IPS-15b (cell line): Measurements from ENCODE around the gene COL5A2.

Experiments
- H3K27me3 ChIP-seq: one replicate; pipeline ENCODE4 v1.6.1; 2013; ENCODE audit warnings: low read length; ENCODE audit not compliant: control insufficient read depth, insufficient read depth
- H3K36me3 ChIP-seq: one replicate; pipeline ENCODE4 v1.6.1; 2013; ENCODE audit warnings: low read length; ENCODE audit not compliant: control insufficient read depth, insufficient read depth
- H3K4me1 ChIP-seq: one replicate; pipeline ENCODE4 v1.6.1; 2013; ENCODE audit warnings: mild to moderate bottlenecking, low read length; ENCODE audit not compliant: control insufficient read depth, insufficient read depth
- H3K4me3 ChIP-seq: one replicate; pipeline ENCODE4 v1.5.1; 2013; ENCODE audit warnings: low read depth, low read length
- H3K9ac ChIP-seq: one replicate; pipeline ENCODE4 v1.6.1; 2013; ENCODE audit warnings: low read depth, mild to moderate bottlenecking, low read length
- H3K9me3 ChIP-seq: one replicate; pipeline ENCODE4 v1.6.1; 2013; ENCODE audit warnings: mild to moderate bottlenecking, low read length; ENCODE audit not compliant: control insufficient read depth, insufficient read depth

The COL5A2 gene

GRCh38 chr2:189116087-189116486 lies 63.5 kb downstream of the COL5A2 start:
- H3K27me3 ChIP-seq = no peaks in the 10 kb centered on the region
- H3K9me3 ChIP-seq = no peaks in the 10 kb centered on the region
- no peak overlapping the region for H3K9ac ChIP-seq
- H3K36me3 ChIP-seq = no peaks in the 10 kb centered on the region
- H3K4me3 ChIP-seq = no peak overlapping the region
- H3K4me1 ChIP-seq = no peaks in the 10 kb centered on the region

GRCh38 chr2:189115126-189115525 lies 64.4 kb downstream of the COL5A2 start:
- Histone ChIP-seq H3K9me3 (no peaks in the 10 kb centered on the region), H3K27me3 (no peaks in the 10 kb centered on the region), H3K4me3 (no peak overlapping the region), H3K36me3 (no peaks in the 10 kb centered on the region), H3K4me1 (no peaks in the 10 kb centered on the region), H3K9ac (no peak overlapping the region)

GRCh38 chr2:189113963-189114362 lies 65.6 kb downstream of the COL5A2 start:
- Histone ChIP-seq H3K4me1 (no peaks in the 10 kb centered on the region), H3K27me3 (no peaks in the 10 kb centered on the region), H3K9me3 (no peaks in the 10 kb centered on the region), H3K9ac (peak overlapping the region; percentile 42), H3K4me3 (no peak overlapping the region), H3K36me3 (no peaks in the 10 kb centered on the region)

GRCh38 chr2:189111063-189111715 lies 68.4 kb downstream of the COL5A2 start:
- Histone ChIP-seq H3K4me1 (no peaks in the 10 kb centered on the region), H3K27me3 (no peaks in the 10 kb centered on the region), H3K36me3 (no peaks in the 10 kb centered on the region), H3K9ac (no peak overlapping the region), H3K4me3 (no peak overlapping the region), H3K9me3 (no peaks in the 10 kb centered on the region)

- no peak overlapping the region for H3K4me3 ChIP-seq
- H3K27me3 ChIP-seq = no peaks in the 10 kb centered on the region
- H3K36me3 ChIP-seq = no peaks in the 10 kb centered on the region
- H3K4me1 ChIP-seq = no peaks in the 10 kb centered on the region
- no peak overlapping the region for H3K9ac ChIP-seq
- H3K9me3 ChIP-seq = no peaks in the 10 kb centered on the region
Measured at GRCh38 chr2:189109921-189110397, 69.6 kb downstream of the COL5A2 start.

- H3K4me1 ChIP-seq = no peaks in the 10 kb centered on the region
- no peaks in the 10 kb centered on the region for H3K9me3 ChIP-seq
- no peak overlapping the region for H3K9ac ChIP-seq
- no peak overlapping the region for H3K4me3 ChIP-seq
- H3K27me3 ChIP-seq = no peaks in the 10 kb centered on the region
- no peaks in the 10 kb centered on the region for H3K36me3 ChIP-seq
Measured at GRCh38 chr2:189104934-189105333, 74.6 kb downstream of the COL5A2 start.

- no peak overlapping the region for H3K9ac ChIP-seq
- H3K4me3 ChIP-seq = no peak overlapping the region
- H3K9me3 ChIP-seq = no peaks in the 10 kb centered on the region
- no peaks in the 10 kb centered on the region for H3K4me1 ChIP-seq
- H3K27me3 ChIP-seq = no peaks in the 10 kb centered on the region
- no peaks in the 10 kb centered on the region for H3K36me3 ChIP-seq
Measured at GRCh38 chr2:189102735-189103134, 76.8 kb downstream of the COL5A2 start.

- no peak overlapping the region for H3K9ac ChIP-seq
- no peaks in the 10 kb centered on the region for H3K36me3 ChIP-seq
- H3K9me3 ChIP-seq = no peaks in the 10 kb centered on the region
- H3K4me3 ChIP-seq = no peak overlapping the region
- H3K27me3 ChIP-seq = no peaks in the 10 kb centered on the region
- H3K4me1 ChIP-seq = no peaks in the 10 kb centered on the region
Measured at GRCh38 chr2:189097934-189098333, 81.6 kb downstream of the COL5A2 start.

- Histone ChIP-seq H3K27me3 (no peaks in the 10 kb centered on the region), H3K9me3 (no peaks in the 10 kb centered on the region), H3K9ac (no peak overlapping the region), H3K36me3 (no peaks in the 10 kb centered on the region), H3K4me3 (no peak overlapping the region), H3K4me1 (no peaks in the 10 kb centered on the region)
Measured at GRCh38 chr2:189096769-189097447, 82.7 kb downstream of the COL5A2 start.

- Histone ChIP-seq H3K4me3 (no peak overlapping the region), H3K36me3 (no peaks in the 10 kb centered on the region), H3K4me1 (no peaks in the 10 kb centered on the region), H3K9me3 (no peaks in the 10 kb centered on the region), H3K9ac (no peak overlapping the region), H3K27me3 (no peaks in the 10 kb centered on the region)
Measured at GRCh38 chr2:189095101-189095500, 84.5 kb downstream of the COL5A2 start.

GRCh38 chr2:189092936-189093335 lies 86.6 kb downstream of the COL5A2 start:
- H3K9me3 ChIP-seq = no peaks in the 10 kb centered on the region
- H3K27me3 ChIP-seq = no peaks in the 10 kb centered on the region
- no peak overlapping the region for H3K9ac ChIP-seq
- no peak overlapping the region for H3K4me3 ChIP-seq
- no peaks in the 10 kb centered on the region for H3K36me3 ChIP-seq
- no peaks in the 10 kb centered on the region for H3K4me1 ChIP-seq

GRCh38 chr2:189091253-189091652 lies 88.3 kb downstream of the COL5A2 start:
- no peaks in the 10 kb centered on the region for H3K36me3 ChIP-seq
- H3K27me3 ChIP-seq = no peaks in the 10 kb centered on the region
- H3K9me3 ChIP-seq = no peaks in the 10 kb centered on the region
- no peak overlapping the region for H3K4me3 ChIP-seq
- no peak overlapping the region for H3K9ac ChIP-seq
- H3K4me1 ChIP-seq = no peaks in the 10 kb centered on the region
